Stimulated activated CD8-positive, alpha-beta memory T cell treated with anti-CD3 and anti-CD28 coated beads, Interleukin-7, amount 100 ng/mL, for 24 hours (primary cell): Measurements from ENCODE around the gene PCDHGA4.
"Not testable (repeated sequence)": the region's sequence is repeated elsewhere in the genome, so short reads cannot be mapped to it uniquely, and the experiment has no call there.

ENCODE experiments used
- DNase-seq: peaks from one replicate; pipeline ENCODE4 v3.0.0-alpha.2; 2020; ENCODE audit warnings: low read depth

The PCDHGA4 gene

DNA sequence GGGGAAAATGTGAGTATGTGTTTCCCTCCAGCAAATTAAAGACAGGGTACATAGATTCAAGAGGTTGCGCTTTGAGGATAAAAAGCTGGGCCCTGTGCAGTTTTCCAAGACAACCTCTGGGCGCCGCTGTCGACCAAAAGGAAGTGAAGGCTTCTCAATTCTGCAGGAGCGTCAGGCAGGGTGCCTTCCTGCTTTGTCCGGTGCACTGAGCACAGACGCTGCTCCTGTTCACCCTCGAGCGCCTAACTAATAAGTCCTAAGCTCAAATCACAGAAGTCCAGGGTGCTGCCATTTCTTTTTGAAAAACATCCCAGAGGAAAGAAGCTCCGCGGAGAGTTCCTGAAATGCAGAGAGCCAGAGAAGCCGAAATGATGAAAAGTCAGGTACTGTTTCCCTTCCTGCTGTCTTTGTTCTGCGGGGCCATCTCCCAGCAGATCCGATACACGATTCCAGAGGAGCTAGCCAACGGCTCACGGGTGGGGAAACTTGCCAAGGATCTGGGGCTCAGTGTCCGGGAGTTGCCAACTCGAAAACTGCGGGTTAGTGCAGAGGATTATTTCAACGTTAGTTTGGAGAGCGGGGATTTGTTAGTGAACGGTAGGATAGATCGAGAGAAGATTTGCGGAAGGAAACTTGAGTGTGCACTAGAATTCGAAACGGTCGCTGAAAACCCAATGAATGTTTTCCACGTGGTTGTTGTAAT, 4.8 kb upstream of the PCDHGA4 start, which contains the start of gene PCDHGB1:
Gene PCDHGB1, plus strand, starts transcription at position 183 of the 703 bp plus-strand sequence. Its CDS starts 162 bp downstream, at position 345.
- DNase-seq = no peak

DNA sequence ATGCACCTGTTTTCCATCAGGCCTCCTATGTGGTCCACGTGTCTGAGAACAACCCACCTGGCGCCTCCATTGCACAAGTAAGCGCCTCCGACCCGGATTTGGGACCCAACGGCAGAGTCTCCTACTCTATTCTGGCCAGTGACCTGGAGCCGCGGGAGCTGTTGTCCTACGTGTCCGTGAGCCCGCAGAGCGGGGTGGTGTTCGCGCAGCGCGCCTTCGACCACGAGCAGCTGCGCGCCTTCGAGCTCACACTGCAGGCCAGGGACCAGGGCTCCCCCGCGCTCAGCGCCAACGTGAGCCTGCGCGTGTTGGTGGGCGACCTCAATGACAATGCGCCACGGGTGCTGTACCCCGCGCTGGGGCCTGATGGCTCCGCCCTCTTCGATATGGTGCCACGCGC, 3.2 kb upstream of the PCDHGA4 start:
- DNase-seq = no peak

DNA sequence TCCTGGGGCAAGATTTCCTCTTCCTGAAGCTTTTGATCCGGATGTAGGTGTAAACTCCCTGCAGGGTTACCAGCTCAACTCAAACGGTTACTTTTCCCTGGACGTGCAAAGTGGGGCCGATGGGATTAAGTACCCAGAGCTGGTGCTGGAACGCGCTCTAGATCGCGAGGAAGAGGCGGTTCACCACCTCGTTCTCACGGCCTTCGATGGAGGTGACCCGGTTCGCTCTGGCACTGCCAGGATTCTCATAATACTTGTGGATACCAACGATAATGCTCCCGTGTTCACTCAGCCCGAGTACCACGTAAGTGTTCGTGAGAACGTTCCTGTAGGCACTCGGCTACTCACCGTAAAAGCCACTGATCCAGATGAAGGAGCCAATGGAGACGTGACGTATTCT, 820 bp downstream of the PCDHGA4 start:
- DNase-seq = no peak

DNA sequence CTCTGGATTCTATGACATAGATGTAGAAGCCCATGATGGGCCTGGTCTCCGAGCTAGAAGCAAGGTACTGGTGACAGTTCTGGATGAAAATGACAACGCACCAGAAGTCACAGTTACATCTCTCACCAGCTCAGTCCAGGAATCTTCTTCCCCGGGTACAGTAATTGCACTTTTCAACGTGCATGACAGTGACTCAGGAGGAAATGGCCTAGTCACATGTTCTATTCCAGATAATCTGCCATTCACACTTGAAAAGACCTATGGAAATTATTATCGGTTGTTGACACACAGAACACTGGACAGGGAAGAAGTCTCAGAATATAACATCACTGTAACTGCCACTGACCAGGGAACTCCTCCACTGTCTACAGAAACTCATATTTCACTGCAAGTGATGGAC, 1.3 kb downstream of the PCDHGA4 start:
- DNase-seq = no peak

DNA sequence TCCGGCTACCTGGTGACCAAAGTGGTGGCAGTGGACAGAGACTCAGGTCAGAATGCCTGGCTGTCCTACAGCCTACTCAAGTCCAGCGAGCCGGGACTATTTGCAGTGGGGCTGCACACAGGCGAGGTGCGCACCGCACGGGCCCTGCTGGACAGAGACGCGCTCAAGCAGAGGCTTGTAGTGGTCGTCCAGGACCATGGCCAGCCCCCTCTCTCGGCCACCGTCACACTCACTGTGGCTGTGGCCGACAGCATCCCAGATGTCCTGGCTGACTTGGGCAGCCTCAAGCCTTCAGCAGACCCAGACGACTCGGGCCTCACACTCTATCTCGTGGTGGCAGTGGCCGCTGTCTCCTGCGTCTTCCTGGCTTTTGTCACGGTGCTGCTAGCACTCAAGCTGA, 2.1 kb downstream of the PCDHGA4 start:
- DNase-seq = no peak

DNA sequence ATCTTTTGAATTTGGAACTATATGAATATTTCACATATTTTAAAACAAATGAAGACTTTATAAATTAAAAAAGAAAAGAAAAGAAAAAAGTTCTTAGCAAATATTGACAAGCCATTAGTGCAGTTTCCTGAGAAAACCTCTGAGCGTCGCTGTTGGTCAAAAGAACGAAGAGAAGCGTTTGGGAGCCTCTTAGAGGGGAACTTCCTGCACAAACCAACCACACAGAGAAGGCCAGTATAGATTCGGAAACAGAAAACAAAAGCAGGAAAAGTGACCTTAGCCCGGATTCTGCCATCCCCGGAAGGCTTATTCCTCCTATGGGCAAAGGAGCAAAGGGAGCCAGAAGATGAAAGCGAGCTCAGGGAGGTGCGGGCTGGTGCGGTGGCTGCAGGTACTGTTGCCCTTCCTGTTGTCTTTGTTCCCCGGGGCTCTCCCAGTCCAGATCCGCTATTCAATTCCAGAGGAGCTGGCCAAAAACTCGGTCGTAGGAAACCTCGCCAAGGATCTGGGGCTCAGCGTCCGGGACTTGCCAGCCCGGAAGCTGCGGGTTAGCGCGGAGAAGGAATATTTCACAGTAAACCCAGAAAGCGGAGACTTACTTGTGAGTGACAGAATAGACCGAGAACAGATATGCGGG, 5.1 kb downstream of the PCDHGA4 start, which contains the start of gene PCDHGB2:
Gene PCDHGB2, plus strand, starts transcription at position 205 of the 637 bp plus-strand sequence. Its CDS starts 142 bp downstream, at position 347.
- DNase-seq = no peak

DNA sequence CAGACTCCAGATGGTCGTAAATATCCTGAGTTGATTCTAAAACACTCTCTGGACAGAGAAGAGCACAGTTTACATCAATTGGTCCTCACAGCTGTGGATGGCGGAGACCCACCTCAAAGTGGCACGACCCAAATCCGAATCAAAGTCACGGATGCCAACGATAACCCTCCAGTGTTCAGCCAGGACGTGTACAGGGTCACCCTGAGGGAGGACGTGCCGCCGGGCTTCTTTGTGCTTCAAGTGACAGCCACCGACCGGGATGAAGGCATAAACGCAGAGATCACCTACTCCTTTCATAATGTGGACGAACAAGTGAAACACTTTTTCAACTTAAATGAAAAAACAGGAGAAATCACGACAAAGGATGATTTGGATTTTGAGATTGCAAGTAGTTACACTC, 5.9 kb downstream of the PCDHGA4 start:
- DNase-seq = no peak

DNA sequence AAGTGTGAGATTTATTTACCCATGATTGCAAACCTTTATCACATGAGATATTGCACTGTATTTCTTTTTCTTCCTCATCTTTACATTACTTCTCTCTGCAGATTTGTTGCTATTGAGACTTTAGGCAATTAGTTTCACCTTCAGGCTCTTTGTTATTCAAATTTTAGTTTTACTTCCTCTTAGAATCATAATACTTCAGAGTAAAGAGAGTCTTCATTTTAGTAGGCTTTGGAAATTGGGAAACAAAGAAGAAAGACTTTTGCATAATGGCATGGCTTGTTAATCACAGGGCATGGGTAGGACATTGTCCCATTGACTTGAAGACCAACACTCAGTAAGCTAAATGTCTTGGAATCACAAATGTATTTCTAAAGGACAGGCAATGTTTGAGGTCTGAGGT, 7.9 kb downstream of the PCDHGA4 start:
- DNase-seq = no peak

DNA sequence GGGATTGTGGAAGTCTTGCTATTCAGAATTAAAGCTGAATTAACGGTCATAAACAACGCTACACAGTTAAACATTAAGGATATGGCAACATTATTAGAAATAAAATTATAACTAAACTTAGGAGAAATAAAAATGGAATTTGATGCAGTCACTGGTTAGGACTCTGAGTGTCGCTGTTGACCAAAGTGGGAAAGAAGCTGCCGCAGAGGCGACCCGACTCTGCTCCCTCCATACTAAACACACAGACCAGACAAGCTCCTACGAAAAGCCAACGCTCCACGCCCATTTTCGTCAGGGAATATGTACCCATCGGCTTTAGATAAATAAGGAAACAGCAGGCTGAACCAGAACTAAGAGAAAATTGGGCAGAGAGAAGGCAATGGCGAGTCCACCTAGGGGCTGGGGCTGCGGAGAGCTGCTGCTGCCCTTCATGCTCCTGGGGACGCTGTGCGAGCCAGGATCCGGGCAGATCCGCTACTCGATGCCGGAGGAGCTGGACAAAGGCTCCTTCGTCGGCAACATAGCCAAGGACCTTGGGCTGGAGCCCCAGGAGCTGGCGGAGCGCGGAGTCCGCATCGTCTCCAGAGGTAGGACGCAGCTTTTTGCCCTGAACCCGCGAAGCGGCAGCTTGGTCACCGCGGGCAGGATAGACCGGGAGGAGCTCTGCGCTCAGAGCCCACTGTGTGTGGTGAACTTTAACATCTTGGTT, 9.3 kb downstream of the PCDHGA4 start, which contains the start of gene PCDHGA5:
Gene PCDHGA5, plus strand, starts transcription at position 211 of the 709 bp plus-strand sequence. Its CDS starts 169 bp downstream, at position 380.
- DNase-seq = no peak

DNA sequence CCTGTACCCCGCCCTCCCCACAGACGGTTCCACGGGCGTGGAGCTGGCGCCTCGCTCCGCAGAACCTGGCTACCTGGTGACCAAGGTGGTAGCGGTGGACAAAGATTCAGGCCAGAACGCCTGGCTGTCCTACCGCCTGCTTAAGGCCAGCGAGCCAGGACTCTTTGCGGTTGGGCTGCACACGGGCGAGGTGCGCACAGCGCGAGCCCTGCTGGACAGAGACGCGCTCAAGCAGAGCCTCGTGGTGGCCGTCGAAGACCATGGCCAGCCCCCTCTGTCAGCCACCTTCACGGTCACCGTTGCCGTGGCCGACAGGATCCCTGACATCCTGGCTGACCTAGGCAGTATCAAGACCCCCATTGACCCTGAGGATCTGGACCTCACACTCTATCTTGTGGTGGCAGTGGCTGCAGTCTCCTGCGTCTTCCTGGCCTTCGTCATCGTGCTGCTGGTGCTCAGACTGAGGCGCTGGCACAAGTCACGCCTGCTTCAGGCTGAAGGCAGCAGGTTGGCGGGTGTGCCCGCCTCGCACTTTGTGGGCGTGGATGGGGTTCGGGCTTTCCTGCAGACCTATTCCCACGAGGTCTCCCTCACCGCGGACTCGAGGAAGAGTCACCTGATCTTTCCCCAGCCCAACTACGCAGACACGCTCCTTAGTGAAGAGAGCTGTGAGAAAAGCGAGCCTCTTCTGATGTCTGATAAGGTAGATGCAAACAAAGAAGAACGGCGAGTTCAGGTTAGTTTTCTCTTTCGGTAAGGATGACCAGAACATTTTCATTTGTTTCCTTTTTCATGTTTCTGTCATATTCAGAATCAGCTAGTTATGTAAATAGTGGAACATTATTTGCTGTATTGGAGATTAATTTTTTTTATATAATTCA, 11.4 kb downstream of the PCDHGA4 start:
- no peak for DNase-seq

DNA sequence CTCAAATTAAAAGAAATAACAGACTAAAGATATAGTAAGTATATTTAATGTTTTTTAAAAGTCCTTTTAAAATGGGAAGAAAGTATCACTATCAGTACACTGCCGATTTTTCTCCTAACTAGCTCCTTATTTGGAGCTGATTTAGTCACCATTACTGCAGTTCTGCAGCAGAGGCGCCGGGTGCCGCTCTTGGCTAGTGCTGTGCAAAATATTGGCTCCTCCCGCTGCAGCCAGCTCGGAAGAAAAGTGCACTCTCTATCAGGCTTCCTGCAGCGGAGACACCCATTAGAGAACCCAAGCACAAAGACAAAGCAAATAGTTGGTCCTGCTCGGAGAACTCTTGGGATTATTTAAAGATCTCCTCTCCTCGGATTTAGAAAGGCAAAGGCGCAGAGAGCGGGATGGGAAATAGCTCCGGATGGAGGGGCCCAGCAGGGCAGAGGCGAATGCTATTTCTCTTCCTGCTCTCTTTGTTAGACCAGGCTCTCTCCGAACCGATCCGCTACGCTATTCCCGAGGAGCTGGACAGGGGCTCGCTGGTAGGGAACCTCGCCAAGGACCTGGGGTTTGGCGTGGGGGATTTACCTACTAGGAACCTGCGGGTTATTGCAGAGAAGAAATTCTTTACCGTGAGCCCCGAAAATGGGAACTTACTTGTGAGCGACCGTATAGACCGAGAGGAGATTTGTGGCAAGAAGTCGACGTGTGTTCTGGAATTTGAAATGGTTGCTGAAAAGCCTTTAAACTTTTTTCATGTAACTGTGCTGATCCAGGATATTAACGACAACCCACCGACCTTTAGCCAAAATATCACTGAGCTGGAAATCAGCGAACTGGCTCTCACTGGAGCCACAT, 15.4 kb downstream of the PCDHGA4 start, which contains the start of gene PCDHGB3:
Gene PCDHGB3, plus strand, starts transcription at position 249 of the 855 bp plus-strand sequence. Its CDS starts 153 bp downstream, at position 402.
- no peak for DNase-seq

DNA sequence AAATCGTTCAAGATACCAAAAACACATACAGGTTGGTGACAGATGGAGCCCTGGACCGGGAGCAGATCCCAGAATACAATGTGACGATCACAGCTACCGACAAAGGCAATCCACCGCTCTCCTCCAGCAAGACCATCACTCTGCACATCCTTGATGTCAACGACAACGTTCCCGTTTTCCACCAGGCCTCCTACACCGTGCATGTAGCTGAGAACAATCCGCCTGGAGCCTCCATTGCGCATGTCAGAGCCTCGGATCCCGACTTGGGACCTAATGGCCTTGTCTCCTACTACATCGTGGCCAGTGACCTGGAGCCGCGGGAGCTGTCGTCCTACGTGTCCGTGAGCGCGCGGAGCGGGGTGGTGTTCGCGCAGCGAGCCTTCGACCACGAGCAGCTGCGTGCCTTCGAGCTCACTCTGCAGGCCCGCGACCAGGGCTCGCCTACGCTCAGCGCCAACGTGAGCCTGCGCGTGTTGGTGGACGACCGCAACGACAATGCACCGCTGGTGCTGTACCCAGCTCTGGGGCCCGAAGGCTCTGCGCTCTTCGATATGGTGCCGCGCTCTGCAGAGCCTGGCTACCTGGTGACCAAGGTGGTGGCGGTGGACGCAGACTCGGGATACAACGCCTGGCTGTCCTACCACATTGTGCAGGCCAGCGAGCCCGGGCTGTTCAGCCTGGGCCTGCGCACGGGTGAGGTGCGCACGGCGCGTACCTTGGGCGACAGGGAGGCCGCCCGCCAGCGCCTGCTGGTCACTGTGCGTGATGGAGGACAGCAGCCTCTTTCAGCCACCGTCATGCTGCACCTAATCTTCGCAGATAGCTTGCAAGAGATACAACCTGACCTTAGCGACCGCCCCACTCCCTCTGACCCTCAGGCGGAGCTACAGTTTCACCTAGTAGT, 17.0 kb downstream of the PCDHGA4 start:
- DNase-seq = no peak

DNA sequence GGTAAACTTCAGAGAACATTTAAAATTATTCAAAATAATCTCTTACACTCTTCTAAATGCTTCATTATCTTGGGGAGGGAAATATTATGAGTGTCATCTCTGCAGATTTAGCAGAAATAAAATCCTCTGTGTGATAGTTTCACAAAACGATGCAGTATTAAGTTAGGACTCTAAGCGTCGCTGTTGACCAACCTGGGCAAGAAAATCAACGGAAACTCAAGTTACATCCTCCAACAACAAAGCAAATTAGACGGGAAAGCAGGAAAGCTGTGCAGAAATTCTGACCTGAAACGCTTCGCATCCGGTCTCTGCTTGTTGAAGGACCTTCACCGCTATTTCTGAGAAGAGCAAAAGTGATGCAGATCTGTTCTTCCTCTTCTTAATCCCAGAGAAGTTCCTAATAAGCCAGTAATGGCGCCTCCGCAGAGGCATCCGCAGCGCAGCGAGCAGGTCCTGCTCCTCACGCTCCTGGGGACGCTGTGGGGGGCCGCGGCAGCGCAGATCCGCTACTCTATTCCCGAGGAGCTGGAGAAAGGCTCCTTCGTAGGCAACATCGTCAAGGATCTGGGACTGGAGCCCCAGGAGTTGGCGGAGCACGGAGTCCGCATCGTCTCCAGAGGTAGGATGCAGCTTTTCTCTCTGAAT, 19.0 kb downstream of the PCDHGA4 start, which contains the start of gene PCDHGA6:
Gene PCDHGA6, plus strand, starts transcription at position 219 of the 645 bp plus-strand sequence. Its CDS starts 193 bp downstream, at position 412.
- no peak for DNase-seq

DNA sequence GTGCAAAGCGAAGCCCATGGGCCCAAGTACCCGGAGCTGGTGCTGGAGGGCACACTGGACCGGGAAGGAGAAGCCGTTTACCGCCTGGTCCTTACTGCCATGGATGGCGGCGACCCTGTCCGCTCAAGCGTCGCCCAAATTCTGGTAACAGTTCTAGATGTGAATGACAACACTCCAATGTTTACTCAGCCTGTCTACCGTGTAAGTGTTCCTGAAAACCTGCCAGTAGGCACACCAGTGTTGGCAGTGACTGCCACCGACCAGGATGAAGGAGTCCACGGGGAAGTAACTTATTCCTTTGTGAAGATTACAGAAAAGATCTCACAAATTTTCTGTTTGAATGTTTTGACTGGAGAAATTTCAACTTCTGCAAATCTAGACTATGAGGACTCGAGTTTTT, 19.8 kb downstream of the PCDHGA4 start:
- DNase-seq = no peak

DNA sequence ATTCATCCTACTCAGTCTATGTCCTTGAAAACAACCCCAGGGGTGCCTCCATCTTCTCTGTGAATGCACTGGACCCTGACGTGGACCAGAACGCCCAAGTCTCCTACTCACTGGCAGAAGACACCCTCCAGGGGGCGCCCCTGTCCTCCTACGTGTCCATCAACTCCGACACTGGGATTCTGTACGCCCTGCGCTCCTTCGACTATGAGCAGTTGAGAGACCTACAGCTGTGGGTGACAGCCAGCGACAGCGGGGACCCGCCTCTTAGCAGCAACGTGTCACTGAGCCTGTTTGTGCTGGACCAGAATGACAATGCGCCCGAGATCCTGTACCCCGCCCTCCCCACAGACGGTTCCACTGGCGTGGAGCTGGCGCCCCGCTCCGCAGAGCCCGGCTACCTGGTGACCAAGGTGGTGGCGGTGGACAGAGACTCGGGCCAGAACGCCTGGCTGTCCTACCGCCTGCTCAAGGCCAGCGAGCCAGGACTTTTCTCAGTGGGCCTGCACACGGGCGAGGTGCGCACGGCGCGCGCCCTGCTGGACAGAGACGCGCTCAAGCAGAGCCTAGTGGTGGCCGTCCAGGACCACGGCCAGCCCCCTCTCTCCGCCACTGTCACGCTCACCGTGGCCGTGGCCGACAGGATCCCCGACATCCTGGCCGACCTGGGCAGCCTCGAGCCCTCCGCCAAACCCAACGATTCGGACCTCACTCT, 20.8 kb downstream of the PCDHGA4 start:
- DNase-seq = not testable (repeated sequence)

DNA sequence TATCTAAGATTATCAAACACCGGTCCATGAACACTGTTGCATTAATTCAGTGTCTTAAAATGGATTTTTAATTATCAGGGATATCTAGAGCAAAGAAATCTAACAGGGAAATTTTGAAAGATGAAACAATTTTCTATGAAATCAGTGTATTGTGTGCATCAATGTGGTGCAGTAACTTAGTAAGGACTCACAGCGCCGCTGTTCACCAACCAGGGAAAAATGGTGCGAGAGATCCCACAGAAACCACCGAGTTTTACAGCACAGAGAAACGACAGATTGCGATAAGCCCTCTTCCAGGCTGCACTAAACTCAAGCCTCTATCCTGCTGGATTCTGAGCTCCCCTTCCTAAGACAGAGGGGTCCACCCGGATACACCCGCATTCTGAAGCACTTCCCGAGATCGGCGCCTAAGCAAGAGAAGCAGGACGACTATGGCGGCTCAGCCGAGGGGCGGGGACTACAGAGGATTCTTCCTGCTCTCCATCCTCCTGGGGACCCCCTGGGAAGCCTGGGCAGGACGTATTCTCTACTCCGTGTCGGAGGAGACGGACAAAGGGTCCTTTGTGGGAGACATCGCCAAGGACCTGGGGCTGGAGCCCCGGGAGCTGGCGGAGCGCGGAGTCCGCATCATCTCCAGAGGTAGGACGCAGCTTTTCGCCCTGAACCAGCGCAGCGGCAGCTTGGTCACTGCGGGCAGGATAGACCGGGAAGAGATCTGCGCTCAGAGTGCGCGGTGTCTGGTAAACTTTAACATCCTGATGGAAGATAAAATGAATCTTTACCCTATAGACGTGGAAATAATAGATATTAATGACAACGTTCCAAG, 27.9 kb downstream of the PCDHGA4 start, which contains the start of gene PCDHGA7:
Gene PCDHGA7, plus strand, starts transcription at position 274 of the 826 bp plus-strand sequence. Its CDS starts 158 bp downstream, at position 432.
- no peak for DNase-seq

DNA sequence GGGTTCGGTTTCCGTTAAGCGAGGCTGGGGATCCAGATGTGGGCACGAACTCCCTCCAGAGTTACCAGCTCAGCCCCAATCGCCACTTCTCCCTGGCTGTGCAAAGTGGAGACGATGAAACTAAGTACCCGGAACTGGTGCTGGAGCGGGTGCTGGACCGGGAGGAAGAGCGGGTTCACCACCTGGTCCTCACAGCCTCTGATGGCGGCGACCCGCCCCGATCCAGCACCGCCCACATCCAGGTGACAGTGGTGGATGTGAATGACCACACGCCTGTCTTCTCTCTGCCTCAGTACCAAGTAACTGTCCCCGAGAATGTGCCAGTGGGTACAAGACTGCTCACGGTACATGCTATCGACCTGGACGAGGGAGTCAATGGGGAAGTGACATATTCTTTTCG, 28.5 kb downstream of the PCDHGA4 start:
- no peak for DNase-seq
